H1 (cell line): ENCODE measurements around the gene NSA2.

Experiments used
- CBX8 ChIP-seq: fragments of 300-800, 300-1000 bp; sonication (generic); IDR thresholded peaks from 2 replicates; pipeline ENCODE4 v1.7.1; 2016; ENCODE audit warnings: low read depth, low read length, borderline replicate concordance
- CTCF ChIP-seq, 3 experiments: IDR thresholded peaks; 1 replicate in 2 of 3; 2 replicates in 1 of 3; pipeline versions ENCODE4 v1.5.1 to v1.6.1; 2011; ENCODE audit warnings: low read length in 3 of 3, mild to moderate bottlenecking in 3 of 3, inconsistent platforms in 2 of 3, low read depth in 1 of 3, moderate library complexity in 1 of 3; ENCODE audit not compliant: insufficient read depth in 1 of 3; ENCODE audit errors: control extremely low read depth in 1 of 3
- EP300 ChIP-seq, 2 experiments: IDR thresholded peaks; 1 replicate in 1 of 2; 2 replicates in 1 of 2; pipeline ENCODE4 v1.6.1; 2011 to 2012; ENCODE audit warnings: low read depth in 2 of 2, low read length in 2 of 2, mild to moderate bottlenecking in 2 of 2, borderline replicate concordance in 1 of 2, inconsistent platforms in 1 of 2, moderate library complexity in 1 of 2
- FOSL1 ChIP-seq: IDR thresholded peaks from 2 replicates; pipeline ENCODE4 v1.6.1; 2011; ENCODE audit warnings: mild to moderate bottlenecking, low read depth, low read length, moderate library complexity; ENCODE audit not compliant: insufficient read depth
- POLR2A ChIP-seq, 2 experiments: IDR thresholded peaks; 1 replicate in 1 of 2; 2 replicates in 1 of 2; pipeline ENCODE4 v1.6.1; 2011; ENCODE audit warnings: low read depth in 2 of 2, low read length in 2 of 2, mild to moderate bottlenecking in 2 of 2; ENCODE audit errors: control extremely low read depth in 1 of 2
- SP4 ChIP-seq: IDR thresholded peaks from 2 replicates; pipeline ENCODE4 v1.6.1; 2012; ENCODE audit warnings: low read length, inconsistent platforms
- TAF1 ChIP-seq: IDR thresholded peaks from 2 replicates; pipeline ENCODE4 v1.6.1; 2011; ENCODE audit warnings: mild to moderate bottlenecking, low read depth, low read length

- TF ChIP-seq POLR2A (IDR thresholded peaks at IDR 0.05; ENCODE audit: control extremely low read depth in 1 of 2, low read depth in 2 of 2, low read length in 2 of 2) (no peak), CTCF (IDR thresholded peaks at IDR 0.05; ENCODE audit: control extremely low read depth in 1 of 3, insufficient read depth in 1 of 3, low read depth in 1 of 3, low read length in 3 of 3) (no peak), CBX8 (no peak), SP4 (no peak), TAF1 (no peak), FOSL1 (no peak), EP300 (IDR thresholded peaks at IDR 0.05; ENCODE audit: borderline replicate concordance in 1 of 2, low read depth in 2 of 2, low read length in 2 of 2) (no peak)
Measured at GRCh38 chr5:74762599-74762998, 4.5 kb upstream of the NSA2 start.
